GM12875 (cell line): ENCODE measurements around the gene MEIOC.
"Not testable (repeated sequence)": the region's sequence is repeated elsewhere in the genome, so short reads cannot be mapped to it uniquely, and the experiment has no call there.

Experiments
- H3K4me3 ChIP-seq: one replicate; pipeline ENCODE4 v1.5.1; 2011; ENCODE audit warnings: low read depth, low read length, control low read depth
- CTCF ChIP-seq: IDR thresholded peaks from 2 replicates; pipeline ENCODE4 v1.5.1; 2011; ENCODE audit warnings: low read depth, mild to moderate bottlenecking, control low read depth, inconsistent platforms, low read length, moderate library complexity, borderline replicate concordance; ENCODE audit not compliant: insufficient read depth

Gene MEIOC

GRCh38 chr17:44630703-44631102 lies 25.6 kb upstream of the MEIOC start:
- H3K4me3 ChIP-seq = no peak overlapping the region

GRCh38 chr17:44633998-44634397 lies 22.3 kb upstream of the MEIOC start:
- H3K4me3 ChIP-seq = no peak overlapping the region
- TF ChIP-seq CTCF = no peak

More at GRCh38 chr17:44630703-44631102, 25.6 kb upstream of the MEIOC start:
- no peak for TF ChIP-seq CTCF

- not testable (repeated sequence) for H3K4me3 ChIP-seq
These were observed 21.9 kb upstream of the MEIOC start for GRCh38 chr17:44634401-44634800.

GRCh38 chr17:44636562-44636961 lies 19.7 kb upstream of the MEIOC start:
- no peak for TF ChIP-seq CTCF
- no peak overlapping the region for H3K4me3 ChIP-seq

GRCh38 chr17:44637066-44637465 lies 19.2 kb upstream of the MEIOC start:
- no peak for TF ChIP-seq CTCF
- H3K4me3 ChIP-seq = no peak overlapping the region

- TF ChIP-seq CTCF = no peak
- H3K4me3 ChIP-seq = no peak overlapping the region
These were observed 13.4 kb upstream of the MEIOC start for GRCh38 chr17:44642834-44643233.

GRCh38 chr17:44645341-44645740 lies 10.9 kb upstream of the MEIOC start:
- no peak for TF ChIP-seq CTCF
- no peak overlapping the region for H3K4me3 ChIP-seq

- H3K4me3 ChIP-seq = no peak overlapping the region
- no peak for TF ChIP-seq CTCF
These were observed 10.0 kb upstream of the MEIOC start for GRCh38 chr17:44646280-44646679.
